CD14-positive monocyte (primary cell): Measurements from ENCODE around the gene BOC. TPM values are rescaled to one million over a fixed set of nuclear protein-coding genes. Genes with fewer than 3 reads are reported as not detected.
A peak's percentile ranks its signal among the peaks of the same experiment; 100 is the strongest.

Source experiments
- DNase-seq, 3 donors: peaks; one replicate each; pipeline ENCODE4 v3.0.0-alpha.2; 2011 to 2022
- H2AFZ ChIP-seq: 2 replicates; pipeline ENCODE4 v1.6.0; 2012; ENCODE audit warnings: mild to moderate bottlenecking, low read depth, low read length, inconsistent platforms; ENCODE audit not compliant: insufficient read depth, poor library complexity, severe bottlenecking
- H3K27ac ChIP-seq, 2 donors: 1 replicate in 1 of 2; 2 replicates in 1 of 2; pipeline ENCODE4 v1.5.1; 2012 to 2013; ENCODE audit warnings: low read length in 2 of 2, control low read depth in 1 of 2, inconsistent platforms in 1 of 2, low read depth in 1 of 2, mild to moderate bottlenecking in 1 of 2
- H3K27me3 ChIP-seq, 2 donors: one replicate each; pipeline versions ENCODE4 v1.6.0 to v1.6.1; 2011 to 2013; ENCODE audit warnings: low read length in 2 of 2; ENCODE audit not compliant: control insufficient read depth in 2 of 2, insufficient read depth in 2 of 2
- H3K36me3 ChIP-seq, 2 donors: replicated peaks in 1 of 2; 1 replicate in 1 of 2; 2 replicates in 1 of 2; pipeline versions ENCODE4 v1.5.1 to v1.6.1; 2012 to 2013; ENCODE audit warnings: low read length in 2 of 2, control low read depth in 1 of 2, inconsistent platforms in 1 of 2, mild to moderate bottlenecking in 1 of 2; ENCODE audit not compliant: insufficient read depth in 2 of 2, control insufficient read depth in 1 of 2
- H3K4me1 ChIP-seq, 2 donors: 1 replicate in 1 of 2; 2 replicates in 1 of 2; pipeline versions ENCODE4 v1.5.1 to v1.6.1; 2012 to 2013; ENCODE audit warnings: low read length in 2 of 2, control low read depth in 1 of 2, inconsistent platforms in 1 of 2, mild to moderate bottlenecking in 1 of 2, moderate library complexity in 1 of 2; ENCODE audit not compliant: insufficient read depth in 2 of 2, control insufficient read depth in 1 of 2
- H3K4me2 ChIP-seq: replicated peaks from 2 replicates; pipeline ENCODE3; 2012; ENCODE audit warnings: low read length, moderate library complexity, mild to moderate bottlenecking; ENCODE audit not compliant: poor library complexity, severe bottlenecking; ENCODE audit errors: extremely low read depth
- H3K4me3 ChIP-seq, 3 experiments: fragments of 200-600 bp in 1 of 3; sonication (generic) in 1 of 3; replicated peaks in 1 of 3; 1 replicate in 2 of 3; 2 replicates in 1 of 3; pipeline ENCODE4 v1.5.1; 2011 to 2013; ENCODE audit warnings: low read length in 3 of 3, mild to moderate bottlenecking in 3 of 3, control low read depth in 2 of 3, low read depth in 2 of 3, inconsistent platforms in 1 of 3, moderate library complexity in 1 of 3
- H3K79me2 ChIP-seq: 2 replicates; pipeline ENCODE4 v1.6.0; 2012; ENCODE audit warnings: mild to moderate bottlenecking, control low read depth, inconsistent platforms, low read length, moderate library complexity; ENCODE audit not compliant: insufficient read depth
- H3K9ac ChIP-seq: 2 replicates; pipeline ENCODE4 v1.6.0; 2017; ENCODE audit warnings: low read length, mild to moderate bottlenecking; ENCODE audit not compliant: insufficient read depth, poor library complexity, severe bottlenecking
- H3K9me3 ChIP-seq, 2 donors: replicated peaks in 1 of 2; 1 replicate in 1 of 2; 2 replicates in 1 of 2; pipeline versions ENCODE4 v1.5.1 to v1.6.1; 2012 to 2013; ENCODE audit warnings: low read length in 2 of 2, control low read depth in 1 of 2; ENCODE audit not compliant: control insufficient read depth in 1 of 2, insufficient read depth in 1 of 2
- H4K20me1 ChIP-seq: 2 replicates; pipeline ENCODE4 v1.6.0; 2012; ENCODE audit warnings: mild to moderate bottlenecking, low read length, control low read depth, moderate library complexity; ENCODE audit not compliant: insufficient read depth
- H3K27ac Mint-ChIP-seq, 7 donors: one replicate each; pipeline ENCODE4 v1.8.0; 2020; ENCODE audit warnings: mild to moderate bottlenecking in 7 of 7, mixed read lengths in 7 of 7, moderate library complexity in 6 of 7, inconsistent platforms in 2 of 7
- H3K27me3 Mint-ChIP-seq, 3 donors: one replicate each; pipeline ENCODE4 v1.8.0; 2021 to 2022; ENCODE audit warnings: low read depth in 3 of 3, mild to moderate bottlenecking in 3 of 3, mixed read lengths in 3 of 3, moderate library complexity in 3 of 3, inconsistent platforms in 1 of 3
- H3K36me3 Mint-ChIP-seq, 2 donors: one replicate each; pipeline ENCODE4 v1.8.0; 2020; ENCODE audit warnings: mixed read lengths in 2 of 2, inconsistent platforms in 1 of 2, mild to moderate bottlenecking in 1 of 2
- H3K4me1 Mint-ChIP-seq: one replicate; pipeline ENCODE4 v1.8.0; 2020; ENCODE audit warnings: mild to moderate bottlenecking, mixed read lengths
- H3K4me3 Mint-ChIP-seq, 2 donors: one replicate each; pipeline ENCODE4 v1.8.0; 2020; ENCODE audit warnings: mild to moderate bottlenecking in 2 of 2, mixed read lengths in 2 of 2, moderate library complexity in 1 of 2
- H3K9me3 Mint-ChIP-seq, 7 donors: one replicate each; pipeline ENCODE4 v1.8.0; 2020 to 2022; ENCODE audit warnings: mixed read lengths in 7 of 7, mild to moderate bottlenecking in 6 of 7, moderate library complexity in 6 of 7, inconsistent platforms in 2 of 7
- WGBS: methylation state at CpG from one replicate; pipeline ENCODE4 v1.1.5; 2013; ENCODE audit warnings: missing lambda C conversion rate; ENCODE audit not compliant: insufficient coverage; 5-methylcytosine and 5-hydroxymethylcytosine counted together
- intact Hi-C, 2 donors: fragments of 100-400 bp; cut with micrococcal nuclease; formaldehyde crosslinking; loops; one replicate each; pipeline versions ENCODE4 v1.15.0 to v1.15.1; 2023
- polyA plus RNA-seq, 3 donors: library from polyadenylated mRNA; depleted of rRNA in 1 of 3; unstranded in 2 of 3; stranded (reverse) in 1 of 3; fragments of 300-500 nt in 2 of 3; fragments of >200 nt in 1 of 3; fragmentation: Illumina TruSeq in 2 of 3; gene quantifications; 1 replicate in 2 of 3; 2 replicates in 1 of 3; pipeline ENCODE4 v1.2.3, GENCODE V29; 2012 to 2021
- TF ChIP-seq, protein P1 (sequence below): fragments of 200-600 bp; IDR thresholded peaks from one replicate; pipeline ENCODE4 v1.8.0; 2022; ENCODE audit warnings: antibody characterized with exemption, mild to moderate bottlenecking

The BOC gene
- polyA plus RNA-seq, 3 donors: not detected

DNA sequence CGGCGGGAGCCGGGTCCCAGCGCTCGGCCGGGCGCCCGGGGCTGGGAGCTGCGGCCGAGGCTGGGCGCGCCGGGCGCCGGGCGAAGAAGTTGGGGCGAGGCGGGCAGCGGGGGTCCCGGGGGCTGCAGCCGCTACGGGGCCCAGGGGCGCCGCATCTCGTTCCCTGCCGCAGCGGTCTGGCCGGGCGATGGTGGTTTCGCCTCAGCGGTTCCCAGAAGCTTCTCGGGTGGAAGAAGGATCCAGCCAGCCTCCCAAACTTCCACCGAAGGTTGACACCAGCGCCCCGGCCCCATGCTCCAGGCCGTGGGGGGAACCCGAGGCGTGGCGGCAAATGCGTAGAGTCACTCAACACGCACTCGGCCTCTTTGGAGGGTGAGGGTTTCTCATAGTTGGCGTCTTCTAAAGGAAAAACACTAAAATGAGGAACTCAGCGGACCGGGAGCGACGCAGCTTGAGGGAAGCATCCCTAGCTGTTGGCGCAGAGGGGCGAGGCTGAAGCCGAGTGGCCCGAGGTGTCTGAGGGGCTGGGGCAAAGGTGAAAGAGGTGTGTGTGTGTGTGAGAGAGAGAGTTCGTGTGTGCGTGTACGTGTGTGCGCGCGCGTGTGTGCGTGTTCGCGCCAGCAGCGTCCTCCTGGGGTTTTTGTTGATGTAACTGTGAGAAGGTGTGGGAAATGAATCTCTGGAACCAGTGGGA is 940 bp downstream of the BOC start:
- H3K9ac ChIP-seq: peak overlapping the region; percentile 39
- peak overlapping the region; percentile 35 to 77 (median 39) for H3K4me3 ChIP-seq
- WGBS: under 1% methylated on average over 61 of the region's 62 CpGs
- Mint-ChIP-seq H3K27ac (no peak overlapping the region), H3K4me3 (peak overlapping the region; percentile 82 to 92), H3K4me1 (peaks cover 18% of the 10 kb centered on the region), H3K27me3 (peaks cover 72 to 75% (median 74%) of the 10 kb centered on the region in 3 donors), H3K36me3 (peaks cover 3 to 13% of the 10 kb centered on the region in 2 donors), H3K9me3 (peaks cover 0 to 16% (median 6%) of the 10 kb centered on the region in 7 donors)
- intact Hi-C loops: no loop called here
- H3K79me2 ChIP-seq: no peaks in the 10 kb centered on the region
- peak overlapping the region; percentile 87 for H3K4me2 ChIP-seq
- no peaks in the 10 kb centered on the region for H3K36me3 ChIP-seq
- H3K27ac ChIP-seq: no peak overlapping the region
- peak overlapping the region; percentile 82 for H2AFZ ChIP-seq
- TF ChIP-seq, protein P1, sequence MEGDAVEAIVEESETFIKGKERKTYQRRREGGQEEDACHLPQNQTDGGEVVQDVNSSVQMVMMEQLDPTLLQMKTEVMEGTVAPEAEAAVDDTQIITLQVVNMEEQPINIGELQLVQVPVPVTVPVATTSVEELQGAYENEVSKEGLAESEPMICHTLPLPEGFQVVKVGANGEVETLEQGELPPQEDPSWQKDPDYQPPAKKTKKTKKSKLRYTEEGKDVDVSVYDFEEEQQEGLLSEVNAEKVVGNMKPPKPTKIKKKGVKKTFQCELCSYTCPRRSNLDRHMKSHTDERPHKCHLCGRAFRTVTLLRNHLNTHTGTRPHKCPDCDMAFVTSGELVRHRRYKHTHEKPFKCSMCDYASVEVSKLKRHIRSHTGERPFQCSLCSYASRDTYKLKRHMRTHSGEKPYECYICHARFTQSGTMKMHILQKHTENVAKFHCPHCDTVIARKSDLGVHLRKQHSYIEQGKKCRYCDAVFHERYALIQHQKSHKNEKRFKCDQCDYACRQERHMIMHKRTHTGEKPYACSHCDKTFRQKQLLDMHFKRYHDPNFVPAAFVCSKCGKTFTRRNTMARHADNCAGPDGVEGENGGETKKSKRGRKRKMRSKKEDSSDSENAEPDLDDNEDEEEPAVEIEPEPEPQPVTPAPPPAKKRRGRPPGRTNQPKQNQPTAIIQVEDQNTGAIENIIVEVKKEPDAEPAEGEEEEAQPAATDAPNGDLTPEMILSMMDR: no peak
- DNase-seq: peak; percentile 33 to 59 (median 57)
- H3K9me3 ChIP-seq: no peaks in the 10 kb centered on the region
- H3K4me1 ChIP-seq: peaks cover 11 to 19% of the 10 kb centered on the region in 2 donors
- H3K27me3 ChIP-seq: peaks cover 44 to 66% of the 10 kb centered on the region in 2 donors
- H4K20me1 ChIP-seq: no peaks in the 10 kb centered on the region

DNA sequence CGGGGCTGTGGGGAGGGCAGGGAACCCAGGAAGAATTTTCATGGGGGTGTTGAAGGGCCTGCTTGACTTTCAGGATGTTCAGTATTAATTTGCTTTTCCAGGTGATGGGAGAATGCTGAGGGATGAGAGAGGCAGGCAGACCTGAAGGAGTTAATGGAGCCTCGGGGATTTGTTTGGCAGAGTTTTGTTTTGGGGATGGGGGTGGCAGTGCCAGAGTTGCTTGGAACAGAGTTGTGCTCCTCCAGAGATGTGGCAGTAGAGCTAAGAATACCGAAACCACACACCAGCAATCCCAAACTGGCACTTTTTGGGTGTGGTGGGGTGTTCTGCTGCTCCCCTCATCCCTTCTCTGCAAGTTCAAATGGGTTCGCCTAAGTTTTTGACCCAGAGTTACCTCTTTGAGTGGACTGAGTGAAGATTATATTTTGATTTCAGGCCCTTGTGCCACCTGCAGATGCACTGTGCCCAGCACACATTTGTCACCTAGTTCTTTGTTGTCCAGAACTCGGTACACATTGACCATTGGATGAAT is 1.6 kb downstream of the BOC start:
- Histone ChIP-seq H3K4me2 (peak overlapping the region; percentile 87), H3K27me3 (peaks cover 44 to 62% of the 10 kb centered on the region in 2 donors)

More for the DNA sequence above, 1.6 kb downstream of the BOC start:
- Mint-ChIP-seq H3K27me3 (peaks cover 71 to 73% (median 73%) of the 10 kb centered on the region in 3 donors), H3K36me3 (peaks cover 3 to 13% of the 10 kb centered on the region in 2 donors), H3K9me3 (peaks cover 0 to 16% (median 6%) of the 10 kb centered on the region in 7 donors), H3K4me3 (peak overlapping the region; percentile 82 to 92), H3K27ac (no peak overlapping the region), H3K4me1 (peaks cover 23% of the 10 kb centered on the region)
- H4K20me1 ChIP-seq: no peaks in the 10 kb centered on the region
- H3K9ac ChIP-seq: no peak overlapping the region
- H2AFZ ChIP-seq: no peak overlapping the region
- DNase-seq: no peak
- peaks cover 11 to 19% of the 10 kb centered on the region in 2 donors for H3K4me1 ChIP-seq
- intact Hi-C loops: no loop called here
- H3K27ac ChIP-seq: no peak overlapping the region
- TF ChIP-seq, protein P1: no peak
- H3K36me3 ChIP-seq: no peaks in the 10 kb centered on the region
- H3K4me3 ChIP-seq: peak overlapping the region in 1 of 3 experiments; percentile 77
- H3K79me2 ChIP-seq: no peaks in the 10 kb centered on the region
- 50% methylated on average over 3 of the region's 5 CpGs for WGBS
- no peaks in the 10 kb centered on the region for H3K9me3 ChIP-seq
